GM06990 (cell line): Measurements from ENCODE around the gene DCUN1D1.
"Not testable (repeated sequence)": the region's sequence is repeated elsewhere in the genome, so short reads cannot be mapped to it uniquely, and the experiment has no call there.

Experiments used
- DNase-seq: peaks from one replicate; pipeline ENCODE4 v3.0.0-alpha.2; 2011; ENCODE audit not compliant: insufficient read length; ENCODE audit errors: extremely low read depth
- H3K27me3 ChIP-seq: replicated peaks from 2 replicates; pipeline ENCODE4 v1.6.0; 2011; ENCODE audit warnings: low read length; ENCODE audit not compliant: control insufficient read depth, insufficient read depth
- H3K36me3 ChIP-seq: 2 replicates; pipeline ENCODE4 v1.5.1; 2011; ENCODE audit warnings: low read length; ENCODE audit not compliant: control insufficient read depth, insufficient read depth
- H3K4me3 ChIP-seq: replicated peaks from 2 replicates; pipeline ENCODE4 v1.5.1; 2011; ENCODE audit warnings: low read depth, mild to moderate bottlenecking, control low read depth, low read length
- CTCF ChIP-seq: IDR thresholded peaks from 2 replicates; pipeline ENCODE4 v1.5.1; 2011; ENCODE audit warnings: low read length, control low read depth, mild to moderate bottlenecking, inconsistent platforms; ENCODE audit not compliant: insufficient read depth, poor library complexity, severe bottlenecking

Gene DCUN1D1

GRCh38 chr3:182999767-183000166, 19.4 kb upstream of the DCUN1D1 start:
- no peak for TF ChIP-seq CTCF
- no peak for DNase-seq
- Histone ChIP-seq H3K4me3 (no peak overlapping the region), H3K27me3 (no peaks in the 10 kb centered on the region), H3K36me3 (no peaks in the 10 kb centered on the region)

- not testable (repeated sequence) for DNase-seq, H3K4me3 ChIP-seq, H3K36me3 ChIP-seq, H3K27me3 ChIP-seq
Measured at GRCh38 chr3:182993486-182994201, 13.3 kb upstream of the DCUN1D1 start.

- no peak for TF ChIP-seq CTCF
- Histone ChIP-seq H3K36me3 (no peaks in the 10 kb centered on the region), H3K4me3 (no peak overlapping the region), H3K27me3 (no peaks in the 10 kb centered on the region)
- no peak for DNase-seq
Measured at GRCh38 chr3:182989566-182989965, 9.2 kb upstream of the DCUN1D1 start.

- no peak for DNase-seq
- no peak for TF ChIP-seq CTCF
- Histone ChIP-seq H3K27me3 (no peaks in the 10 kb centered on the region), H3K4me3 (no peak overlapping the region), H3K36me3 (no peaks in the 10 kb centered on the region)
Measured at GRCh38 chr3:182986021-182986420, 5.7 kb upstream of the DCUN1D1 start.

- DNase-seq, result no peak
- no peak overlapping the region for H3K4me3 ChIP-seq
- no peak for TF ChIP-seq CTCF
- H3K27me3 ChIP-seq, result no peaks in the 10 kb centered on the region
- no peaks in the 10 kb centered on the region for H3K36me3 ChIP-seq
Measured at GRCh38 chr3:182983876-182984275, 3.5 kb upstream of the DCUN1D1 start.

GRCh38 chr3:182981038-182981380, 671 bp upstream of the DCUN1D1 start:
- peak overlapping the region; percentile 80 for H3K4me3 ChIP-seq
- no peak for TF ChIP-seq CTCF
- no peak for DNase-seq
- no peaks in the 10 kb centered on the region for H3K27me3 ChIP-seq
- no peaks in the 10 kb centered on the region for H3K36me3 ChIP-seq
